GM21723 (cell line): Measurements from ENCODE around the gene DEXI.

Experiments used
- ATAC-seq: cut with Tn5 transposase; IDR thresholded peaks from one replicate; pipeline ENCODE4 v1.9.1; 2021; ENCODE audit warnings: mild to moderate bottlenecking, moderate library complexity; ENCODE audit not compliant: unreplicated experiment

The DEXI gene

DNA sequence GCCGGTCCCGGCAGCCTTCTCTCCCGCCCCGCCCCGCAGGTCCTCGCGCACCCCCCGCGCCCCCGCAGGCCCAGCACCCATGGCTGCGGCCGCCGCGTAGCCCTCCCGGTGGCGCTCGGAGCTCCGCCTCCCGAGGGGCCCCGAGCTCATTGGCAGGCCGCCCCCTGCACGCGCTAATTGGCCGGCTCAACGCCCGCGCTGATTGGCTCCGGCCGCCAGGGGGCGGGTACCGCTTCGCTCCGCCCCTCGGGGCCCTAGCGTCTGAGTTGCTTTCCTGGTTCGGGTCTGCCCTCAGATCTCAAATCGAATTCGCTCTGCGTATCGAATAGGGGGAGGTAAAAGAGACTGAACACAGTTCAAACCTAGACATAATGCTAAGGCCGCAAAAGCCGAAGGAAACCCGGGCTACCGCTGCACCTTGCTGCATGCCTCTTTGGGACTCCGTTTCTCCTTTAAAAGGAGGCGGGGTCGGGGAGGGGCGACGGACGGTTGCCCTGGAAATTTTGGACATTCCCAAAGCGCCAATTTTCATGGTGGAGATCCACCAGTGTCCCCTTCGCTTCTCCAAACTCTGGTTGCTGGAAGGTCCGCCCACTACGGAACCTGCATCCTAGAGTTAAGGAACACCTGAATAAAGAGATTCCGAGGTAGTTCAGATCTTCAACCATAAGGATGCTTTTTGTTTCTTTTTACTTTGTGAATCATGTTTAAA, at the start of gene DEXI:
Gene DEXI, minus strand, starts transcription at position 117 of the 712 bp plus-strand sequence. CDS start 463 bp downstream, outside the sequence.
- peak; percentile 56 for ATAC-seq

DNA sequence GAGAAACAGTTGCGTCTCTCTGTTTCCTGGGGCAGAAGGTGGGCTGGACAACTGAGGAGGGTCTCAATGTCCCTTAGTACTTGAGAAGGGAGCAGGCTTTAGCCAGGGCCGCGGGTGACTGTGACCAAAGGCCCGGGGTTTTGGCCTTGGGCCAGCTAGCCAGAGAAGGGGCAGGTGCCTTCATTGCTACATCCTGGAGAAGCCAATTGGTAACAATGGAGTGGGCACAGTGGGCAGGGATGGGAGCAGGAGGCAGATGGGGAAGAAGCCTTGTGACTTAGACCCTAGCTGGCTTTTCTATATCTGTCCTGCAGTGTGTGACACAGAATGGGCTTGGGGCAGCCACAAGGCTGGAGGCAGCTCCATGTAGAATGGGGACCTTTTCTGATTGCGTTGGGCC, 48.1 kb upstream of the DEXI start:
- ATAC-seq = no peak

DNA sequence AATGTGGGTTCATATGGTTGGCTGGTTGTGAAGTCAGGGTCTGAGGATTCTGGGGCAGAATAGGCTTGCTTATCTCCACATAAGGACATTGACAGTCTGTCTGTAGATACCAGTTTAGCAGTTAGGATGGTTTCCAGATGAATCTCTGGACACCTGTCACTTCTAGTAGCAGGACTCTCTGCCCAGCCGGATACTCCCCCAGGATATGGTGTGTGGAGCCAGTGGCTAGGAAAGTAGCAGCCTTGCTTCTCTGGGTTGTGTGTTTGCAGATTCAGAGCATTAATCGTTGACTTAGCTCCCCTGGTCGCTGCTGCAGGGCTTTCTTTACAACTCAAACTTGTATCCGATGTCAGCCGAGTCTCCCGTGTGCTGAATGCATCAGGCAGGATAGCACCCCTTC, 47.3 kb upstream of the DEXI start:
- no peak for ATAC-seq

DNA sequence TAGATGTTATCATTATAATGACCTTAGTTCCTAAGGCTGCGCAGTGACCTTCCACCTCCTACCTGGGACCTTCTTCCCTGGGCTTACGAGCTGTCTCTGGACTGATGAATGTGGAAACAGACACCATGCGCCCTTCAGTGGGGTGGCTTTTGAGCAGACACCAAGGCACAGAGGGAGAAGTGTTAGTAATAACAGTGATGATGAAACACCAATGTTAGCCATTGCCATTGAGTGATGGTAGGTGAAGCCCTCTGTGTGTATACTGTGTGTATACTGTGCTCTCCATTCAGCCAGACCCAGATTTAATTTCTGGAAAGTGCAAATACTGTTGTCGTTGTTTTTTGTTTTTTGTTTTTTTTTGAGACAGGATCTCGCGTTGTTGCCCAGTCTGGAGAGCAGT, 46.6 kb upstream of the DEXI start:
- ATAC-seq = no peak

DNA sequence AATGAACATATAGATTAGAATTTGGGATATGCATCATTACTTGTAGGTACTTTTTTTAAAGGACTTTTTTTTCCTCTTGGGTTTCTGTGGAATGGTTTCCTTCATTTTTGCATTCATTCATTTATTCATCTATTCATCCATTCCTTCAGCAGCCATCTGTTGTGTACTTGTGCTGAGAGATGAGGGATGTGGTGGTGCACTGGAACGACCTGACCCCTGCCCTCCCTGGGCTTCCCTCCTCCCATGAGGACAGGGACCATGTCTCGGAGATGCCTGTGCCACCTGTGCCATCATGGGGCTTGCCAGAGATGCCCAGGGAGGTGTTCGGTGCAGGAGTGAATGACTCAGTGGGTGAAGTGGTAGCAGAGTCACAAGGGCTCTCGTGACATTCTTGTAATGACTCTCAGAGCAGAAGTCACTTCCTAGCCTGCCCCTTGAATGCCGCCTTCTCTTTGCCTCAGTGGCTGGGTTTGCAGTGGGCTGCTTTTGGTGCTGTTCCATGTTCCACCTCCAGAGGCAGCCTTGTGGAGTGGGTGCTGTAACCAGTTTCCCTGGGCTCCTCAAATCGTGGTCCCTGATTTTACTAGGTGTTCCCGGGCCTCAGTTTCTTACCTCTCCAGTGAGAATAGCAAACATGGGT, 46.0 kb upstream of the DEXI start:
- ATAC-seq = no peak

DNA sequence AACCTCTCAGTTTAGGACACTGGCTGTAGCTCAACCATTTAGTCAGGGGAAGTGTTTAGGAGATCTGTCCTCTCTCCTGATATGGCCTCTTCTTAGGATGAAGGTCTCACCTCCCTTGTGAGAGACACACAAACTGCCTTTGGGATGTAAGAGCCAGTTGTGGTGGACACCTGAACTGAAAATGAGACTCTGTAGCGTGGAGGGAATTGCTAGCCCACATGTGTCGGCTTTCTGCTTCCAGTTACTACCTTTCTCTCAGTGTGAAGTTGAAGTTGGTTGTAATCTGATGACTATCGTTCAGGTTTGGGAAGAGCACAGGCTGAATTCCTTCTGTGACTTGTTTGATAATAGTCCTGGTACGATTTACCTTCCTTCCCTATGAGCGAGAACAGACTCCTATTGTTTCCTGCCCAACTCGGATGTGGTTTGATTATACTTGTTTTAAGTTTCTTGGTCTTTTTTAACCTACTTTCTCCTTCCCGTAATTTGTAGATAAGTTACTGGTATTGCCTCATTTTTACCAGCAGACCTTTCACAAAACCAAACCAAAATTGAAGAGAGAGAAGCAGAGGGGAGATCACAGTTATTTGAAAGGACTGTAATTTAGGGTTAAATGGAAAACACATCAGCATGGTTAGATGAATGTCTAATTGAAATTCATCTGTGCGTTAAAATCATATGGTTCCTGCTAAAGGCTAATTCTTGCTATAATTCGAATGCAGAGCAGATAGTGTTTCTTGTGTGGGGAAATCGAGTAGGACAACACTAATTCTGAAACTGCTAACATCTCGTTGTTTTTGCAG, 45.3 kb upstream of the DEXI start:
- ATAC-seq = no peak

DNA sequence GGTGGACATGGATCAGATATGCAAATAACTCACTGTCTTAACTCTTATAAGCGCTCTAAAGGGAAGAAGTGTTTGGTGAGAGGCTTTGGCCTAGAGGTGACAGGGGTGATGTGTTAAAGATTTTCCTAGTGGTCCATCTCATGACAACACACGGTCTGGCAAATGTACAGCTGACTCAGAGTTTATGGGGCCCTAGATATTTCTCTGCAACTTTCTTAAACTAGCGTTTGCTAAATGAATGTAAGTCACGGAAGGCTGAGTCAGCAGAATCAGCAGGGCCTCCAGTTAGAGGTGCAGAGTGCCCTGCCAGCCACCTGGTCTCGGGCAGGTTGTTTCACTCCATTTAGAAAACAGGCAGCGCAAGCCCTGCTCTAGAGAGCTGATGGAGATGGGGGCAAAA, 42.2 kb upstream of the DEXI start:
- ATAC-seq = no peak

DNA sequence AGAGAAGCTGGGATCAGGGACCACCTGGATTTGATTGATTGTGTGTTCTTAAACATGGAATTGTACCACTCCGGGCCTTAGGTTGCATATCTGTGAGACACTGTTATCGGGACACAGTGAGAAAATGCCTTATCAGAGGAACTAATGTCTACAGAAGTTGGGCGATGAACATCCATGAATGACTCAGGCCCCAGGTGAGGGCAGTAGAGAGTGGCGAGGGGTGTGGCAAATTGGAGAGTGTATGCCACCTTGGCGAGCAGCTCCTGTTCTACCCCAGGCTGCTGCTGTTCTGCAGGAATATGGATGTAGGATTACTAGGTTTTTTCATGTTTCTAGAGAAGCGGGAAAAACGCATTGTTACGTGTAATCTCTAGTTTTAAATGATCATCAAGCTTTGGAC, 40.9 kb upstream of the DEXI start:
- ATAC-seq = no peak

DNA sequence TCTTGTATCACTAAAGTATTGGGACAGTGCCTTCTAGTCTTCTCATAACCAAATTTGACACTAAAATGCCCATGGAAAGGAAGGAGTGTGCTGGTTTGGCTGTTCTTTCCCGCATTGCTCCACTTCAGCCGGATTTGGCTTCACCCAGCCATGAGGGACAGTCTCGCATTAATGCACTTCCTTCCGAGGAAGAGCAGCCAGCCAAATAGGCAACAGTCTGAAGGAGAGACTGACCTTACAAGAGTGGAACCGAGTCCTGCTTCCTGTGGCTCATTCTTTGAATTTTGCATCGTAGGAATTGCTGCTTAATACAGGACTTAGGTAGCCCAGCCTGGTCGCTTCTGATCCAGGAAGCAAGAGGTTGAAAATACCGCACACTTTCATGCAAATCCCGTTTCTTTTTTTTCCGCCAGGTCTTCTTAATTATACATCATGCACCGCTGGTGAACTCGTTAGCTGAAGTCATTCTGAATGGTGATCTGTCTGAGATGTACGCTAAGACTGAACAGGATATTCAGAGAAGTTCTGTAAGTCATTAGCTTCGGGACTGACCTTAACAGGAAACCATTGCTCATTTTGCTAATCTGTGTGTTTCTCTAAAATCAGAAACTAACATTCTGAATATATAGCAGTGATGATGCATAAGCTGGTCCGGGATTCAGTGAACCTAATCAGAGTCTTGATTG, 40.3 kb upstream of the DEXI start:
- ATAC-seq = no peak

DNA sequence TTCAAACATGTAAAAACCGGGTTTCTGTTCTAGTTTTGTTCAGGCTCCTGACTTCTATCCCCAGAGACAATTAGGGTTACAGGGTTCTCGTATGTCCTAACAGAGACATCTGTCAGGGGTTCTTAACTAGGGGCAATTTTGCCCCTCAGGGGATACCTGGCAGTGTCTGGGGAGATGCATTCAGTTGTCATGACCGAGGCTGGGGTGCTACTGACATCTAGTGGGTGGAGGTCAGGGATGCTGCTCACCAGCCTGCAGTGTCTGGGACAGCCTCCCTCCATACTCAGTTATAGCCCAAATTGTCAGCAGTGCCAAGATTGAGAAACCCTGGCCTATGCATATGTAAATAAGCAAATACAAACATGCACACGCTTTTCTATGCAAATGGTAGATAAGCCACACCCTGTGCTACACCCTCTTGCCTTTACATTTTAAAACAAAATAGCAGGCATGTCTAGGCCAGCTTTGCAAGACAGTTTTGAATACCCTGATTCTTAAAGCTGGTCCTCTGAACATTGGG, 39.5 kb upstream of the DEXI start:
- ATAC-seq = peak; percentile 70

DNA sequence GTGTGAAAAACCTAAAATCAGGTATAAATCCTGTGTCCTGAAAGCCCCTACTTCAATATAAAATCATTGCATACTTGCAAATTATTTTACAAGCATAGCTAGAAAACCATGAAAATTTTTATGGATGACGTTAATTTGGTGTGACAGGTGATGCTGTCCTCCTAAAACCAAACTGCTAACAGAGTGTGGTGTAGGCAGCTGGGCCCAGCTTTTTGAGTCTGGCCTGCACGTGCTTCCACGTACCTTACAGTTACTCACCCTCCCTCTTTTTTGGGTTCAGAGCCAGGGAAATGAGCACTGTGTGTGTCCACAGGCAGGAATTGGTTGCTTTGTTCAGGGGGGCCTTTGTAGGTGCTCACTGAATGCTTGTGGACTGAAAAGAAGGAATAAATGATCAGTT, 38.5 kb upstream of the DEXI start:
- ATAC-seq = no peak

DNA sequence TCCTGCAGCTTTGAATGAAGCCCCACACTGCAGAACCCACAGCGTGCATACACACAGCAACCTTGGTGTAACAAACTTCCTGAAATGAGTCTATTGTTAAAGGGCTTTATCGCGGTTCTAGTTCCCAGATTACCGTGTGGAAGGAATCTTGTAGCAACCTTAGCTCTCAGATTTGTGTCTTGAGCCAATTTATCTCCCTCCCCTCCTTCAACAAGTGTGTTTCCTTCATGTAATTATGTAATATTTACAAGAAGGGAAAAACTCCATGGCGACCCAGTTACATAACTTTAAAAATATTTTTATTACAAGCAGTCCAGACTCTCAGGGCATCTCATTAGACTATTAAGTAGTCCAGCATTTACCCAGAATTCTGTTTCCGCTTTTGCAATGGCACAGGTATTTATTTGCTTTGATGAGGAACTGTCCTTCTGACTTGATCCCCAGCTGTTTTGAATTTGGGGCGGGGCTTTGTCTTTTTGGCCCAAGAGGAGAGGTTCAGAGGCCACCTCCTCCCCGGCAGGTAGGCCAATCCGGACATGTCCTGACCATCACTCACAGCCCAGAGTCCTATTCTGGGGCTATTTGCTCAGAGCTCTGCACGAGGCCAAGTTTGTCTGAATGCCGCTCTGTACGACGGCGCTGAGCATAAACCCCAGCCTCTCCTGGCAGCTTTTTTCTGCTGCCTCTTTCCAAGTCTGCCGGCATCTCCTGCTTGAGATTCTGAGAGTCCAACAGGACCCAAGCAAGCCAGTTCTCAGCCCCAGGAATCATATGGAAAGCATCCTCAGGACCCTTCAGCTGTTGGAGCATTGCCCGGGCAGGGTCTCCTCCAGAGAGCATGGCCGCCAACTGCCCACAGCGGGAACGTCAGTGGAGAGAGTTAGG, 37.7 kb upstream of the DEXI start:
- no peak for ATAC-seq

DNA sequence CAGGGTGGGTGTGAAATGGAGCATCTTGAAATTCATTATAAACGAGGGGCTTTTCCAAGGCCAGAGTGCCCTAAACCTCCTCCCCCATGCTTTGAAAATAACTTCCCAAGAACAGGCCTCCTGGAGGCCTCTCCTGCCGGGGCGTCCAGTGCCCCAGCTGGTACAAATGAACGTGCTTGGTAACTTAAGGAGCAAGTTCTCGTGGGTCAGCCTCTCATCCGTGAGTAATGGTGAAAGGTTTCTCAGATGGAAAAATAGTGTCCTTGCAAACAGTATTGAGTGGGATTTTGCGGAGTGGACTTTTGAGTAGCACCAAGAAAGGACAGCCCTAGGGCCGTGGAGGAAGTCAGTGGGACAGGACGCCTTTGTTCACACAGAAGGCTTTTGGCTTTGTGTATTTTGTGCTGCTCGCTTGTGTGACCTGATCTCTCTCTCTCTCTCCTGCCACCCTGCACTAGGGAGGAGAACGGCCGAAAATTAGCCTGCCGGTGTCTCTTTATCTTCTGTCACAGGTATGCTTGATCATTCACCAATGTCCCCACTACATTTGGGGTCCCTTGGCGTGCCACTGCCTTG, 36.7 kb upstream of the DEXI start:
- ATAC-seq = no peak

DNA sequence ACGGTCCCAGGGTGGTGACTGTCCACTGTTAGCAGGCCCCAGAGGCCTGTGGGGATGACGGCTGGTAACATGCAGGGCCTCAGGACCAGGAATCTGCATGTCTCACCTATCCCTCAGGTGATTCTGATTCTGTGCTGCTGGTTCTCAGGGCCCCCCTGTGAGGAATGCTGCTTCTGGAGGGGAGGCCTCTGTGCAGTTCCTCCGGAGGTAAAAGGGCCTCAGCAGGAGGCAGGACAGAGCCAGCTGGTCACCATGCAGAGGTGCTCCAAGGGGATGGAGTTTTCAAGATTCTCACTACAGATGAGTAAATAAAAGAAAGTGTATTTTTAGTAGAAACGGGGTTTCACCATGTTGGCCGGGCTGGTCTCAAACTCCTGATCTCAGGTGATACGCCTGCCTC, 35.9 kb upstream of the DEXI start:
- no peak for ATAC-seq

DNA sequence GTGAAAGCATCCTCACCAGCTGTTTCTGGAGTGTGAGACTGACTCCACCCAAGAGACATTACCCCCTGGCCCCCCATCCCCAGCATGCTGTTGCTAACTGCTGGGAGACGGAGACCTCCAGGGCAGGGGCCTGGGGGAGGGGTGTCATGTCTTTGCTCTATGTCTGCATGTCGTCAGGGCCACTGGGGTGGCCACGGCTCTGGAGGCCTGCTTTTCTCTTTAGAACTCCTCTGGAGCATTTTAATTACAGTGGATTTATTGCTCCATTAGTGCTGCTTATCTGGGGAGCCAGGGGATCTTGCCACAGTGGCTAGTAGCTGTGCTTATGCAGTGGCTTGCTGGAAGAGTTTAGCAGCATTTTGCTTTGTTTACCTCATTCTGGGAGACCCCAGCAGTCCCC, 34.4 kb upstream of the DEXI start:
- ATAC-seq = no peak

DNA sequence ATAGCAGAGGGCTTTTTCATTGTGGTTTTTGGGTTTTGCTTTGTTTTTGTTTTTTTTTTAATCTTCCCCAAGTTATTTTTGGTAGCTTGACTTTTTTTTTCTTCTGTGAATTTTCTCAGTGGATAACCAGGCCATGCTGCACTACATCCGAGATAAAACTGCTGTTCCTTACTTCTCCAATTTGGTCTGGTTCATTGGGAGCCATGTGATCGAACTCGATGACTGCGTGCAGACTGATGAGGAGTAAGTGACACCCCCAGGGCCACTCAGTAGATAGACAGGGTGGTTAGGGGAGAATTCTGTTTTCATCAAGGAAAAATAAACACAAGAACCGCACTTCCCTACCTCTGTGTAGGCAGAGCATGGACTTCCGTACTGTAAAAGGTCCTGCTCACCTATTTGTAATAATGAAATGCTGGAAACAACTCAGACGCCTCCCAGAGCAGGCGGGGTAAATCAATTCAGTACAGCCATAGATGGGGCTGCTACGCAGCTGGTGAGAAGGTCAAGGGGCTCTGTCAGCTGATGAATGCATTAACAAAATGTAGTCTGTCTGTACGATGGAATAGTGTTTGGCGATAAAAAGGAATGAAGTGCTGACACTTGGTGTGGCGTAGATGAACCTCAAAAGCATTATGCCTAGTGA, 30.7 kb upstream of the DEXI start:
- ATAC-seq = no peak

DNA sequence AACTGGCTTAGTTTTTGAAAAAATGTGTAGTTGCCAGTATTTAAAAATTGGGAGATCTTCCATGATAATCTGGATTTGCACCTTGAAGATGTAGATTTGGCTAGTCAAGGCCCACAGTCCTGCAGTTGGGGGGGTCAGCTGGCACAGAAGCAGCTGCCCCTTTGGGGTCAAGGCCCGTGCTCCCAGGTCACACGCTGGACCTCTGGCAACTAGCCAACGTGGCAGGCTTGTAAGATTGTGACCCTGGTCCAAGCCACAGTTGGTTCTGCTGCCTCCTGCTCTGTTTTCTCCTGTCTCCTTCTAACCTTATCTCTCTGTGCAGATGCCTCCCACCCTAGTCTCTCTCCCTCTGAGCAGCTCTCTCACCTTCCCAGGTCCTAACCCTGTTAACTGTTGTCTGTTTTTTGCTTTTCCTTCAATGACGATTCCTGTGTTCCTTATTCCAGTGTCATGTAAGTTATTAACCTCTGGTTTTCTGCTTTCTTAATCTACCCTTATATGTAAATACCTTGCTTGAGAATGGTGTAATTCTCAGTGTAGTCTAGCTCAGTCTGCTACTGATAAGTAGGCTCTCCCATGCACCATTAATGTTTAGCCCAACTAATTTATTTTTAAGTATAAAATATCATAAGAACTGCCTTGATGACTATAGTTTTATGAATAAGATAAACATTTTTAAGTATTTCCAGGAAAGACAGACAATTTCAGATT, 30.0 kb upstream of the DEXI start:
- no peak for ATAC-seq

DNA sequence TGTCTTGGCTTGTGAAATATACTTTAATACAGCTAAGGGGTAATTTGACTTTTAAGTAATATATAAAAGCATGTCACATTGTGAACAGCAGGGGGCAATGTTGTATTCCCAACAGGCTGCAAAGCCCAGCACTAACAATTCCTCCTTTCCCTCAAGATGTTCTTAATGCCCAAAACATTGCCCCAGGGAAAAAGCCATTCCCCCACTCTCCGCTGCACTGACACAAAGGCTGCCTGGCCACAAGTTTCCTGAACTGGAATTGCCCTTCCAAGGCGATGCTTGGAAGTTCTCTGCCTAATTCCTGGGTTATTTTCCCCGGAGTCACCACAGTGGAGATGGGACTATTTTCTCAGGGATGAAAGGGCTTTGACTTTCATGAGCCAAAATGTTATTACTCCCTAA, 29.3 kb upstream of the DEXI start:
- no peak for ATAC-seq

DNA sequence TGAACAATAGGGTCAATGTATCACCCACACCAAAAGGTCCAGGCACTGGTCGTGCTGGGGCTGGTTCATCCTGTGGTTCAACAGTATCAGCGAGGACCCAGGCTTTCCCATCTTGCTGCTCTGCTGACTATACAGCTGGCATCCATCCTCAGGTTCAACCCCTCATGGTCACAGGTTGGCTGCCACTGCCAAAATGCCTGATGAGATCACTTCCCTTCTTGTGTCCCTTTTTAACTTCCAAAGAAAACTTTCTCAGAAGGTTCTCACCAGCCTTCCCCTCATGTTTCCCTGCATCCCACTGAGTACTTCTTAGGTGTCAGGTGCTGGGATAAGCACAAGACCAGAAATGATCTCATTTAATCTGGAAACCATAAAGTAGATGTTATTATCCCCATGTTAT, 27.8 kb upstream of the DEXI start:
- no peak for ATAC-seq
